ENCODE measurements around the gene KCNMA1.

The KCNMA1 gene

DNA sequence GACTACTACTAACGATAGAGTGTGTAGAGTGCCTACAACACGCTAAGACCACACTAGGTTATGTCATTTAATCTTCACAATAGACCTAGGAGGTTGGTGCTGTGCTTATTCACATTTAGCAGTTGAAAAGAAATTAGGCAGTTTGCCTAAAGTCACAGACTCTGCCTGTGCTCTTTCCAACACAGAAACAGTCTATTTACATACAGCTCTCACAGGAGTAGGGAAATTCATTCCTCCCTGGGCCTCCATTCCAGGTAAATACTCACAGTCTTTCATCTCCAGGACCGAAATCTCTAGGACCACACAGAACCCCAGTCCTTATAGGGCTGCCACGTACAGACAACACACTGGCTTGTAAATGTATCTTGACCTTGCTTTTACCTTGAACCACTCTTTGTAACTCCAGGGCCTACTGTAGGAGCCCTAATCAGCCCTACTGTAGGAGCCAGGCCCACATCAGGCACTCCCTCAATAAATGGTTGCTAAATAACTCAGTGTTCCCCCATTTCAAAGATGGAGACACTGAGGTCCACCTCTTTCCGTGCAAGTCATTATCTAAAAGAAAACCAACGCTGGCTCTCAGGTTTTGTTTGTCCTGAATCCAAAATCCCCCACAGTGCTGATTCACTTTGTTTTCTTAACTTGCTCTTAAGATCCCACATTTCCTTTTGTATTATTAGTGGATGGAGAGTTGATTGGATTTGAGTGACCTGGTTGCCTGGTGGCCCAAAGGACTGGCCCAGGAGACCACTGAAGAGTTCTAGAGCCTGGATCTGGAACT lies 146.9 kb downstream of the KCNMA1 start:
- TF ChIP-seq, protein P1, sequence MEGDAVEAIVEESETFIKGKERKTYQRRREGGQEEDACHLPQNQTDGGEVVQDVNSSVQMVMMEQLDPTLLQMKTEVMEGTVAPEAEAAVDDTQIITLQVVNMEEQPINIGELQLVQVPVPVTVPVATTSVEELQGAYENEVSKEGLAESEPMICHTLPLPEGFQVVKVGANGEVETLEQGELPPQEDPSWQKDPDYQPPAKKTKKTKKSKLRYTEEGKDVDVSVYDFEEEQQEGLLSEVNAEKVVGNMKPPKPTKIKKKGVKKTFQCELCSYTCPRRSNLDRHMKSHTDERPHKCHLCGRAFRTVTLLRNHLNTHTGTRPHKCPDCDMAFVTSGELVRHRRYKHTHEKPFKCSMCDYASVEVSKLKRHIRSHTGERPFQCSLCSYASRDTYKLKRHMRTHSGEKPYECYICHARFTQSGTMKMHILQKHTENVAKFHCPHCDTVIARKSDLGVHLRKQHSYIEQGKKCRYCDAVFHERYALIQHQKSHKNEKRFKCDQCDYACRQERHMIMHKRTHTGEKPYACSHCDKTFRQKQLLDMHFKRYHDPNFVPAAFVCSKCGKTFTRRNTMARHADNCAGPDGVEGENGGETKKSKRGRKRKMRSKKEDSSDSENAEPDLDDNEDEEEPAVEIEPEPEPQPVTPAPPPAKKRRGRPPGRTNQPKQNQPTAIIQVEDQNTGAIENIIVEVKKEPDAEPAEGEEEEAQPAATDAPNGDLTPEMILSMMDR (IDR thresholded peaks at IDR 0.05; ENCODE audit: control insufficient read depth, insufficient read depth, low read depth, low read length, missing control alignments), result no peak
- DNase-seq (ENCODE audit: low read depth), result no peak
- no peak overlapping the region for H3K4me3 ChIP-seq (ENCODE audit: control insufficient read depth, low read depth, low read length)

- TF ChIP-seq, protein P1 (IDR thresholded peaks at IDR 0.05; ENCODE audit: control insufficient read depth, insufficient read depth, low read depth, low read length, missing control alignments), result no peak
- no peak overlapping the region for H3K4me3 ChIP-seq (ENCODE audit: control insufficient read depth, low read depth, low read length)
Observed at GRCh38 chr10:77486517-77486916, 151.1 kb downstream of the KCNMA1 start.

GRCh38 chr10:77485847-77486246 lies 151.8 kb downstream of the KCNMA1 start:
- DNase-seq (ENCODE audit: low read depth), result no peak
- TF ChIP-seq, protein P1 (IDR thresholded peaks at IDR 0.05; ENCODE audit: control insufficient read depth, insufficient read depth, low read depth, low read length, missing control alignments), result no peak
- no peak overlapping the region for H3K4me3 ChIP-seq (ENCODE audit: control insufficient read depth, low read depth, low read length)

More at GRCh38 chr10:77486517-77486916, 151.1 kb downstream of the KCNMA1 start:
- DNase-seq (ENCODE audit: low read depth), result no peak

GRCh38 chr10:77482072-77482471 lies 155.5 kb downstream of the KCNMA1 start:
- DNase-seq (ENCODE audit: low read depth), result no peak
- TF ChIP-seq, protein P1 (IDR thresholded peaks at IDR 0.05; ENCODE audit: control insufficient read depth, insufficient read depth, low read depth, low read length, missing control alignments), result no peak
- H3K4me3 ChIP-seq (ENCODE audit: control insufficient read depth, low read depth, low read length), result no peak overlapping the region

DNA sequence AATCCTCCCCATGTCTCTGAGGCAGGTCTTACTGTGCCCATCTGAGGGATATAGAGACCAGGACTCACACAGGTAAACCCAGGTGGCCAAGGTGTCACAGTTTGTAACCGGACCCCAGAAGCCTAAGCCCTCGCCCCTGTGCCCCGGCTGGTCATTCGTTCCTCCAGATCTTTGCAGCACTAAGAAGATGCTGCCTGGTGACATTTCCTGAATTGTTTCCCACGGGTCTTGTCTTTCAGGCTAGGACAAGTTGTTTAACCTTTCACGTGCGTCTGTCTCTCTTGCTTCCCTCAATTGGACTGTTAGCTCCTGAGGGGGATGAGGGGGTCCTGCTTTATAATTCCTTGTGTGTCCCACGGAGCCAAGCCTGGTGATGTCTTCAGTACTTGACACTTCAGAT lies 158.0 kb downstream of the KCNMA1 start:
- TF ChIP-seq, protein P1 (IDR thresholded peaks at IDR 0.05; ENCODE audit: control insufficient read depth, insufficient read depth, low read depth, low read length, missing control alignments), result no peak
- no peak overlapping the region for H3K4me3 ChIP-seq (ENCODE audit: control insufficient read depth, low read depth, low read length)
- no peak for DNase-seq (ENCODE audit: low read depth)

GRCh38 chr10:77478962-77479359 lies 158.6 kb downstream of the KCNMA1 start:
- no peak for DNase-seq (ENCODE audit: low read depth)
- H3K4me3 ChIP-seq (ENCODE audit: control insufficient read depth, low read depth, low read length), result no peak overlapping the region
- TF ChIP-seq, protein P1 (IDR thresholded peaks at IDR 0.05; ENCODE audit: control insufficient read depth, insufficient read depth, low read depth, low read length, missing control alignments), result no peak
